HG03378 (cell line): ENCODE results near the gene HLA-F.
A peak's percentile ranks its signal among the peaks of the same experiment; 100 is the strongest.

Experiments used
- ATAC-seq: cut with Tn5 transposase; IDR thresholded peaks from one replicate; pipeline ENCODE4 v1.9.1; 2021; ENCODE audit warnings: mild to moderate bottlenecking, moderate library complexity; ENCODE audit not compliant: unreplicated experiment

Gene HLA-F

GRCh38 chr6:29742127-29742526 is 18.9 kb downstream of the HLA-F start:
- no peak for ATAC-seq

- ATAC-seq, result no peak
Observed at GRCh38 chr6:29743025-29743424, 19.8 kb downstream of the HLA-F start.

- ATAC-seq, result no peak
Observed at GRCh38 chr6:29743568-29743967, 20.3 kb downstream of the HLA-F start.

GRCh38 chr6:29744131-29744530 is 20.9 kb downstream of the HLA-F start:
- no peak for ATAC-seq

GRCh38 chr6:29744621-29745020 is 21.4 kb downstream of the HLA-F start:
- no peak for ATAC-seq

GRCh38 chr6:29745386-29745785 is 22.2 kb downstream of the HLA-F start:
- ATAC-seq, result no peak

GRCh38 chr6:29745855-29746449 is 22.7 kb downstream of the HLA-F start:
- ATAC-seq, result no peak

GRCh38 chr6:29746846-29747687 is 23.8 kb downstream of the HLA-F start:
- no peak for ATAC-seq

- ATAC-seq, result no peak
Observed at GRCh38 chr6:29747688-29748250, 24.5 kb downstream of the HLA-F start.

GRCh38 chr6:29748391-29749307 is 25.4 kb downstream of the HLA-F start:
- peak; percentile 52 for ATAC-seq

- ATAC-seq, result peak; percentile 2
Observed at GRCh38 chr6:29749308-29749662, 26.1 kb downstream of the HLA-F start.

GRCh38 chr6:29749668-29750067 is 26.4 kb downstream of the HLA-F start:
- no peak for ATAC-seq

GRCh38 chr6:29750709-29751108 is 27.5 kb downstream of the HLA-F start:
- no peak for ATAC-seq

- ATAC-seq, result no peak
Observed at GRCh38 chr6:29751480-29751879, 28.2 kb downstream of the HLA-F start.

- ATAC-seq, result peak; percentile 72
Observed at GRCh38 chr6:29752451-29753308, 29.4 kb downstream of the HLA-F start.

- no peak for ATAC-seq
Observed at GRCh38 chr6:29753309-29753644, 30.0 kb downstream of the HLA-F start.

GRCh38 chr6:29755295-29755871 is 32.1 kb downstream of the HLA-F start:
- no peak for ATAC-seq

GRCh38 chr6:29757282-29757681 is 34.0 kb downstream of the HLA-F start:
- no peak for ATAC-seq

- no peak for ATAC-seq
Observed at GRCh38 chr6:29757701-29758293, 34.6 kb downstream of the HLA-F start.

GRCh38 chr6:29758761-29759160 is 35.5 kb downstream of the HLA-F start:
- no peak for ATAC-seq
